ENCODE data around the gene NAA35. TPM values are rescaled to one million over a fixed set of nuclear protein-coding genes. Genes with fewer than 3 reads are reported as not detected.

NAA35 gene
- total and polyA plus RNA-seq, 12 donors: 8.4 to 44.6 (median 23.8) TPM

GRCh38 chr9:85904975-85905374 is 36.0 kb upstream of the NAA35 start:
- H3K9me3 ChIP-seq (replicated peaks in 1 of 3): no peaks in the 10 kb centered on the region
- 85 to 96% (median 95%) methylated on average over 2 of the region's 2 CpGs for WGBS, 4 donors
- H3K4me1 ChIP-seq (replicated peaks in 1 of 2): no peaks in the 10 kb centered on the region
- no peaks in the 10 kb centered on the region for H3K36me3 ChIP-seq (replicated peaks in 1 of 2)
- no peak overlapping the region for H3K27ac ChIP-seq
- DNase-seq: no peak
- TF ChIP-seq CTCF (IDR thresholded peaks at IDR 0.05) (no peak), POLR2A (IDR thresholded peaks at IDR 0.05) (no peak)
- H3K27me3 ChIP-seq: no peaks in the 10 kb centered on the region
- H3K4me3 ChIP-seq: no peak overlapping the region
- intact Hi-C loops (cut with DNase I): no loop called here

GRCh38 chr9:85905957-85906356 is 35.0 kb upstream of the NAA35 start:
- H3K4me3 ChIP-seq: no peak overlapping the region
- intact Hi-C loops (cut with DNase I): no loop called here
- no peak for DNase-seq
- no peaks in the 10 kb centered on the region for H3K27me3 ChIP-seq
- TF ChIP-seq CTCF (IDR thresholded peaks at IDR 0.05) (no peak), POLR2A (IDR thresholded peaks at IDR 0.05) (no peak)
- H3K36me3 ChIP-seq (replicated peaks in 1 of 2): no peaks in the 10 kb centered on the region
- no peaks in the 10 kb centered on the region for H3K9me3 ChIP-seq (replicated peaks in 1 of 3)
- 70 to 91% (median 79%) methylated on average over 1 of the region's 1 CpG for WGBS, 4 donors
- H3K27ac ChIP-seq: no peak overlapping the region
- no peaks in the 10 kb centered on the region for H3K4me1 ChIP-seq (replicated peaks in 1 of 2)

- no peak overlapping the region for H3K27ac ChIP-seq
- no peak overlapping the region for H3K4me3 ChIP-seq
- DNase-seq: no peak
- no peaks in the 10 kb centered on the region for H3K27me3 ChIP-seq
- TF ChIP-seq CTCF (IDR thresholded peaks at IDR 0.05): no peak
- TF ChIP-seq POLR2A (IDR thresholded peaks at IDR 0.05): no peak
- intact Hi-C loops (cut with DNase I): no loop called here
- no peaks in the 10 kb centered on the region for H3K9me3 ChIP-seq (replicated peaks in 1 of 3)
- H3K36me3 ChIP-seq (replicated peaks in 1 of 2): no peaks in the 10 kb centered on the region
- no peaks in the 10 kb centered on the region for H3K4me1 ChIP-seq (replicated peaks in 1 of 2)
- 56 to 89% (median 70%) methylated on average over 1 of the region's 1 CpG for WGBS, 4 donors
Measured at GRCh38 chr9:85909390-85909789, 31.6 kb upstream of the NAA35 start.

- no peak for TF ChIP-seq CTCF (IDR thresholded peaks at IDR 0.05)
- TF ChIP-seq POLR2A (IDR thresholded peaks at IDR 0.05): no peak
- Histone ChIP-seq H3K36me3 (replicated peaks in 1 of 2) (no peaks in the 10 kb centered on the region), H3K9me3 (replicated peaks in 1 of 3) (no peaks in the 10 kb centered on the region), H3K4me1 (replicated peaks in 1 of 2) (no peaks in the 10 kb centered on the region), H3K27ac (no peak overlapping the region), H3K27me3 (no peaks in the 10 kb centered on the region), H3K4me3 (no peak overlapping the region)
- intact Hi-C loops (cut with DNase I): no loop called here
- no peak for DNase-seq
Measured at GRCh38 chr9:85914108-85914507, 26.8 kb upstream of the NAA35 start.
